ENCODE measurements around the gene PTPN3. TPM values are rescaled to one million over a fixed set of nuclear protein-coding genes. Genes with fewer than 3 reads are reported as not detected.
"Not testable (repeated sequence)": the region's sequence is repeated elsewhere in the genome, so short reads cannot be mapped to it uniquely, and the experiment has no call there.

PTPN3 gene
- polyA plus RNA-seq, 1 donor, result 2.0 TPM

GRCh38 chr9:109385499-109385898 is 112.6 kb downstream of the PTPN3 start:
- DNase-seq, result no peak

- no peak for DNase-seq
Observed at GRCh38 chr9:109383947-109384346, 114.2 kb downstream of the PTPN3 start.

DNA sequence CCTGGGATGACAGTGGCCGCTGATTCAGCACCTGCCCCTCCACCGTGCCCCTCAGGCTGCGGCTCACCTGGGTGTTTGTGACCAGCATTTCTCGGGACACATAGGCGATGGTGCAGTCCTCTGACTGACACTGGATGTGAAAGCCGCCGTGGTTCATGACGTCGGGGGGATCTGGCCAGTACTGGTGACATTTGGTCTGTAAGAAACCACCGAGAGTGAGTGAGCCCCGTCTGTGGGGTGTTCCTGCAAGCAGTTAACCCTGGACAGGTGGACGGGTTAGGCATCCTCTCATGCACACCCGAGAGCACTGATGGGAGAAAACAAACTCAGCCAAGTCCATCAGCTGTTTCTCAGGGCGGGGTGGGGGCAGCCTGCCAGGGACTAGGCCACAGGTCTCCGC is 114.8 kb downstream of the PTPN3 start:
- DNase-seq, result no peak

DNA sequence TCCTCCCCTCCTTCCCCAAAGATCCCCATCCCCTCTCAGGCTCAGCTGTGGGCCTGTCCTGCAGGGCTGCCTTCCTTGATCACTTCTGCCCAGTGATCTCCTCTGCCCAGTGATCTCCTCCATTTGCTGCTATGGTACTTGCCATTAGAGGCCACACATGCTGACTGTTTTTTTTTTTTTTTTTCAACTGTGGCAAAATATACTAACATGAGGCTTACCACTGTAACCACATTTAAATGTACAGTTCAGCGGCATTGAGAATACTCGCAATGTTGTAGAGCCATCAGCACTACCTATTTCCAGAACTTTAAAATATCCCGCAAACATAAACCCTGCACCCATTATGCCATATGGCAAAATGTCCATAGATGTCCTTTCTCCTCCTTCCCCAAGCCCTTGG is 115.5 kb downstream of the PTPN3 start:
- DNase-seq, result no peak

DNA sequence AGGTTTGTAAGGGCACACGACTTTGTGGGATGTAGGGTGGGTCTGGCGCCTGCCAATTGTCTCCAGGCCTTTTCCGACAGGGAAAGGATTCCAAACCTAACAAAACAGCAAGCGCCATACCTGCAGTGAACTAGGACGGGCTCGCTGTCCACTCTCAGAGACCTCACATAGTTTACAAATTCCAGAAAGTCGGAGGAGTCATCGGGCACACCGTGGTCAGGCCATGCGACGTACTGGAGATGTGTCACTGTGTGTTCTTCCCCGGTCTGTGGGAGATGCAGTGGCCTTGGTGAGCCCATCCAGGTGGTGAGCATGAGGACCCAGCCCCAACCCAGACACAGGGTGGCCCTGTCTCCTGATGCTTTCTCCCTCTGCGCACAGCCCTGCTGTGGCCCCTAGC is 115.9 kb downstream of the PTPN3 start:
- DNase-seq, result no peak

DNA sequence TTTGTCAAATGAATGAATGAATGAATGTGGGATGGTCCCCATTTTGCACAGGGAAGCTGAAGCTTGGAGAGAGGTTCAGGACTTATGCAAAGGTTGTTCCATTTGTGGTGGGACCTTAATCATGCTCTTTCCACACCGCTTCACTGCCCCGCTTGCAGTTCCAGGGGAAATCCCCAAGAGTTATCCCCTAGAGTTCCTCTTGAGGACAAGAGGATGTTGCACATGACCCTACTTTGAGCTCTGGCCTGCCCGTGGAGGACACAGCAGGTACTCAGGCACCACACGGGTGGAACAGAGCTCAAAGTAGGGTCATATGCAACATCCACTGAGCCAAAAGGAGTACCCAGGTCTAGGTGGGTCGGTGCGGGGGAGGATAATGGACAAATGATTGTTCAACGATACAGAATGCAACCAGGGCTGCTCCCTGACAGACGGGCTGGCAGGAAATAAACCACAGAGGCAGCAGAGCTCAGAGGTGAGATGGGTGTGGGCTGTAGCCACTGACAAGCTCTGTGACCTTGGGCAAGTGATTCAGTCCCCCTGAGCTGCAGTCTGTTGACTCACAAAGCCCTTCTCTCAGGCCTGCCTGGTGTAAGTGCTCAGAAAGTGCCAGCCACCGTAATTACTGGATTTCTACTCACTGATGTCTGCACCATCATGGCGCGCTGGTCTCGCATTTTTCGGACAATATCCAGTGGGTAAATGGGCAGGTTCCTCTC is 116.9 kb downstream of the PTPN3 start:
- no peak for DNase-seq

- no peak for DNase-seq
Observed at GRCh38 chr9:109379513-109379912, 118.6 kb downstream of the PTPN3 start.

DNA sequence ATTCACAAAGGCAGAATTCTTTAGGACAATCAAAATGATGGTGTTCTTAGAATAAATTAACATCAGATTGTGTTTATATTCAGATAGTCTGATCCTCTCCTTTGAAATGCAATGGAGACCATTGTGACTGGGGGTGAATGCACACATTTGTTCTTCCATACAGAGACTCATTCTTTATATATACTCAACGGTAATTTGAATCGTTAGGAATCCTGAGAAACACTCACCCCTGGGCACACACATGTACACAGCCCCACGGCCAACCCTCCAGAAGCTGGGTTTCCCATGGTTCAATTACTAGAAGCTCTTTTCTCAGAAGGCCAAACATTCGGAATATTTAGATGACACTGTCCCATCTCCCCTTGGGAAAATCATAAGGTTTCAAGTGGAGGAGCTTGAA is 119.8 kb downstream of the PTPN3 start:
- DNase-seq, result no peak

DNA sequence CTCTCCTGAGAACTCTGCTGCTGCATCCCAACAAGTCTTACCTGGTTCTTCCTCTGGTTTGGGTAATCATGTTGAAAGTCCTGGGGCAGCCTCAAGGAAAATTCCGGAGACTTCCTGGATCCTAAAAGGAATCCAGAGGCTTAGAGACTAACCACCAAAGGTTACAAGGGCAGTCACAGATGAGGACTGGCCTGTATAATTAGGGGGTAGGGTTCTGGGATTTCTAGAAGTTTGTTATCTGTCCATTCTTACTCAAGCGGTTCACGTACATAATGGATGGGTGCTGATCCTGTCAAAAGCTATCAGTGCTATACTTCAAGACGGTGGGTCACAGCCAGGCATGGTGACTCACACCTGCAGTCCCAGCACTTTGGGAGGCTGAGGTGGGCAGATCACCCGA is 125.9 kb downstream of the PTPN3 start:
- no peak for DNase-seq

- DNase-seq, result no peak
Observed at GRCh38 chr9:109371374-109371773, 126.7 kb downstream of the PTPN3 start.

- no peak for DNase-seq
Observed at GRCh38 chr9:109369285-109369684, 128.8 kb downstream of the PTPN3 start.

GRCh38 chr9:109360771-109361170 is 137.3 kb downstream of the PTPN3 start:
- no peak for DNase-seq

DNA sequence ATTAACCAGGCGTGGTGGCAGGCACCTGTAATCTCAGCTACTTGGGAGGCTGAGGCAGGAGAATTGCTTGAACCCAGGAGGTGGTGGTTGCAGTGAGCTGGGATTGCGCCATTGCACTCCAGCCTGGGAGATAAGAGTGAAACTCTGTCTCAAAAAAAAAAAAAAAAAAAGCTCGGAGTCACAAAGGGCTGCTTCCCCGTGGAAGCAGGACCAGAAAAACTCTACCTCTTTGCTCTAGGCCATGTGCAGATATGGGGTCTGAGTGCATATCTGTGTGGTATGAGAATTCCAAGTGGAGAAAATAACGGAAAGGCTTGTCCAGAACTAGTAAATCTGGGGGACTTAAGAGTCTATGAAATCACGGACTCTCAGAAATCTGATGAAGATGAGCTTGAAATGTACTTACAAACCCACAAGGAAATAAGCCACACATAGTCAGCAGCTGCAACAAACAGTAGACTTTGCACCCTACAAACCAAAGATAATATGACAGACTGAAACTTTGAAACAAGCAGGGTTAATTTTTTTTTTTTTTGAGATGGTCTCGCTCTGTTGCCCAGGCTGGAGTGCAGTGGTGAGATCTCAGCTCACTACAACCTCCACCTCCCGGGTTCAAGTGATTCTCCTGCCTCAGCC is 139.0 kb downstream of the PTPN3 start:
- DNase-seq, result not testable (repeated sequence)

DNA sequence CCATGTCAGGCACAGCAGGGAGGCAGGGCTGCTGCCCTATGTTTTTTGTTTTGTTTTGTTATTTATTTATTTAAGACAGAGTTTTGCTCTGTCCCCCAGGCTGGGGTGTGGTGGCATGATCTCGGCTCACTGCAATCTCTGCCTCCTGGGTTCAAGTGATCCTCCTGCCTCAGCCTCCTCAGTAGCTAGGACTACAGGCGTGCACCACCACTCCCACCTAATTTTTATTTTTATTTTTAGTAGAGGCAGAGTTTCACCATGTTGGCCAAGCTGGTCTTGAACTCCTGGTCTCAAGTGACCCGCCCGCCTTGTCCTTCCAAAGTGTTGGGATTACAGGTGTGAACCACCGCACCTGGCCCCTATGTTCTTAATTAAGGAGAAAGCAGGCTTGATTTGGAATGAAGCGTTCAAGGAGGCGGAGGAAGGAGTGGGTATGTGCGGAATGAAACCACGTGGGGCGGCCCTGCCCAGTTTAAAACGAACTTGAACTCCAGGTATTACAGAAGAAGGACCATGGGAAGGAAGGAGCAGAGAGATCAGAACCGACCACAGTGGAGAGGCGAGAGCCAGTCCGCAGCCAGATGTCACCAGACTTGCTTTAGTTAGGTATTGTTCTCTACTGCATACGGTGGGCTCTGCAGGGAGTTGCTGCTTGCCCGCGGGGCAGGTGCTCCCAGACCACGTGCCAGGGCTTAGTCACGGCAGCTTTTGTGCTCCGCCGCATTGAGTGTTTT is 142.4 kb downstream of the PTPN3 start:
- no peak for DNase-seq

DNA sequence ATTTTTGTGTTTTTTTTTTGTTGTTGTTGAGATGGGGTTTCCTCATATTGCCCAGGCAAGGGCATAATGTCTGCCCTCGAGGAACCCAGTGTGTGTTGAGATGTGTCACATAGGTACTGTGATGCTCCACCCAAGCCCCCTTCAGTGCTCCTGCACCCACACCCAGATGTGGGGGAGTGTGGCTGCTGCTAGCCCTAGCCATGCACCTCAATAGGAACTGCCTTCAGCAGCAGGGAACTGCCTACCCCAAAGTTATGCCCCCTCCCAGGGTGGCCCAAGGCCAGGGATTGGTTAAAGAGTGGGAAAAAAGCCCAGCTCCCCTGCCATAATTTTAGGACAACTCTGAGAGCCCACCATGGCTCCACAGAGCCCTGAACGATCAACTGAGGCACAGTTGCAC is 143.9 kb downstream of the PTPN3 start:
- no peak for DNase-seq

GRCh38 chr9:109351032-109351431 is 147.1 kb downstream of the PTPN3 start:
- DNase-seq, result no peak

GRCh38 chr9:109349421-109349846 is 148.7 kb downstream of the PTPN3 start:
- peak; percentile 54 for DNase-seq

DNA sequence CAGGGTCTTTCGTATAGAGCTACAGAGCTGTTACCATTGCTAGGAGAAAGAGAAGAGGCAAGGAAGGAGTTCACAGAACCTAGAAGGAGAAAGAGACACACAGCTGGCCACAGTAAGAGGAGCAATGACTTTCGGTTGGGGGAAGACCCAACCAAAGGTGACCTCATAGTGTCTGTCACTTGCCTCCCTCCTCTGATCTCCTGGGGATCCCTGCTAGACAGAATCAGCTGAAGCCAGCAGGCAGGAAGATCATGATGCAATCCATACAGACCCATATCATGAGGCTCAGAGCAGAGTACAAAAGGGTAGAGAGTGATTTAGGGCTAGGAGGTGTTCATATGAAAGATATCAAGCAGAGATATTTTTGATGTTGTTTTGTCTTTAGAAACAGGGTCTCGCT is 151.2 kb downstream of the PTPN3 start:
- no peak for DNase-seq

DNA sequence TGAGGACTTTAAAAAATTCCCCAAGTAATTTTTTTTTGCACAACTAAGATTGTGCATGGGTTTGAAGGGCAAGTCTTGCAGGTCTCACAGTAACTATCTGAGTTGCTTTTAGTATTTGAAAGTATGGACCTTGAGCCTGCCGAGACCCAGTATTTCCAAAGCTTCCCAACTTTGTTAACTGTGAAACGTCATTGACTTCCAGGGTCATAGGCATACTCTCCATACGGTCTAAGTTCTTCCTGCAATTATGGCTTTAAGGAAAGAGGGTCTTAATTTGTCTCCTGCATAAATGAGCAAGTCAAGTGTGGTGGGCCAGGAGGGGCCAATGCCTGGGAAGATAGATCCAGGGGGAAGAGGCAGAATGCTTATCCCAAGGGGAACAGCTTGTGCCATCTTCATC is 153.2 kb downstream of the PTPN3 start:
- DNase-seq, result no peak

- DNase-seq, result no peak
Observed at GRCh38 chr9:109342878-109343277, 155.2 kb downstream of the PTPN3 start.

DNA sequence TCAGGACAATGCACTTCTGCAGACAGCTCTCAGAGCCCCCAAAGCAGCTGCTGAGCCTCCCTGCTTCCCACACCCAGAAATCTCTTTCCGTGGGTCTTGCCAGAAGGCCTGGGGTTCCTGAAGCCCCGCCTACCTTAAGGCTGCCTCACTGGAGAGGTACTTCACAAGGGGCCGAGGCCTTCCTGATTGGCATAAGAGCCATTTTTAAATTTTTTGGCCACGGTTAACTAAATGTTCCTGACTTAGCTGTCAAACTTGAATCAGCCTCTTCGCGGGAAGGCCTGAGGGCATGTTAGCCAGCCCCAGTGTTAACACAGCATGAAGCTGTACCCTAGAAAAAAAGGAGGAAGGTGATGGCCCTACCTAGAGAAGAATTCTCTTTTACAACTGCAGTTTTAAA is 156.5 kb downstream of the PTPN3 start:
- no peak for DNase-seq

DNA sequence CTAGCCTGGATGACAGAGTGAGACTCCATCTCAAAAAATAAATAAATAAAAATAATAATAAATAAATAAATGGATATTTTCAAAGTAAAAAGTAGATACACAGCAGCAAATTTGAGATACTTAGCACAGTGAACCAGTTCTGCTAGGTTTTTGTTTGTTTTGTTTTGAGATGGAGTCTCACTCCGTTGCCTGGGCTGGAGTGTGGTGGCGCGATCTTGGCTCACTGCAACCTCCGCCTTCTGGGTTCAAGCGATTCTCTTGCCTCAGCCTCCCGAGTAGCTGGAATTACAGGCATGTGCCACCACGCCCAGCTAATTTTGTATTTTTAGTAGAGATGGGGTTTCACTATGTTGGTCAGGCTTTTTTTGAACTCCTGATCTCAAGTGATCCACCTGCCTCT is 157.1 kb downstream of the PTPN3 start:
- not testable (repeated sequence) for DNase-seq

GRCh38 chr9:109336409-109336808 is 161.7 kb downstream of the PTPN3 start:
- DNase-seq, result no peak

- no peak for DNase-seq
Observed at GRCh38 chr9:109335929-109336328, 162.2 kb downstream of the PTPN3 start.
